A549 treated with AZD2906 at 1 μM for 4 hours (cell line): Measurements from ENCODE around the gene PFKFB2. TPM values are rescaled to one million over a fixed set of nuclear protein-coding genes. Genes with fewer than 3 reads are reported as not detected.

Source experiments
- total RNA-seq: library from RNA; stranded (reverse); fragments of 200-300 nt; extraction: Qiagen RNA extraction; gene quantifications from 5 replicates; pipeline ENCODE4 v1.2.3, GENCODE V29; 2022

Gene PFKFB2
- total RNA-seq: 4.9 to 6.3 TPM (median 5.4 TPM) in 5 replicates

GRCh38 chr1:207052911-207053769 lies at the start of gene PFKFB2:
Gene PFKFB2 (plus strand): TSS chr1:207053275. CDS start chr1:207054718, 1,443 bp downstream.

GRCh38 chr1:207032528-207033017 lies 20.5 kb upstream of the PFKFB2 start, which contains the start of gene C1orf116:
Gene C1orf116 (minus strand): TSS chr1:207032756. CDS start chr1:207027598, 5,158 bp downstream.

GRCh38 chr1:207051191-207051943 lies 1.7 kb upstream of the PFKFB2 start, which contains the start of gene YOD1:
Gene YOD1 (minus strand): TSS chr1:207051208. CDS start chr1:207051030, 178 bp downstream.

GRCh38 chr1:207088701-207089626 lies 35.9 kb downstream of the PFKFB2 start, which contains the start of gene C4BPB:
Gene C4BPB (plus strand): TSS chr1:207088860. CDS start chr1:207089532, 672 bp downstream.

GRCh38 chr1:207103892-207104373 lies 50.9 kb downstream of the PFKFB2 start, which contains the start of gene C4BPA:
Gene C4BPA (plus strand): TSS chr1:207104233. CDS start chr1:207113026, 8,793 bp downstream.

Other genes with a start within 250 kb of the PFKFB2 start
- 0.10 TPM in 1 of 5 replicates, not detected in the others for gene IL20, start 187.7 kb upstream of the PFKFB2 start, total RNA-seq
- gene IL24, start 155.8 kb upstream of the PFKFB2 start, total RNA-seq: 0.31 to 0.55 TPM (median 0.39 TPM) in 5 replicates
- gene FCMR, start 131.3 kb upstream of the PFKFB2 start, total RNA-seq: 4.4 to 6.3 TPM (median 5.8 TPM) in 5 replicates
- gene PIGR, start 106.8 kb upstream of the PFKFB2 start, total RNA-seq: 0.01 to 0.02 TPM in 2 of 5 replicates, not detected in the others
- gene FCAMR, start 82.8 kb upstream of the PFKFB2 start, total RNA-seq: not detected in 5 replicates
- gene C1orf116, start 20.5 kb upstream of the PFKFB2 start, total RNA-seq: 4.9 to 6.7 TPM (median 6.0 TPM) in 5 replicates
- 7.1 to 9.1 TPM (median 8.3 TPM) in 5 replicates for gene YOD1, start 2.1 kb upstream of the PFKFB2 start, total RNA-seq
- gene C4BPB, start 35.6 kb downstream of the PFKFB2 start, total RNA-seq: 1.1 to 2.1 TPM (median 1.5 TPM) in 5 replicates
- 0.50 to 0.84 TPM (median 0.62 TPM) in 5 replicates for gene C4BPA, start 51.0 kb downstream of the PFKFB2 start, total RNA-seq